ENCODE results near the gene FES. TPM values are rescaled to one million over a fixed set of nuclear protein-coding genes. Genes with fewer than 3 reads are reported as not detected.

Gene FES
- polyA plus RNA-seq, 1 donor from 2014 or later = not detected

GRCh38 chr15:90862487-90862886 lies 21.8 kb upstream of the FES start:
- Histone ChIP-seq H2AFZ (ENCODE audit: low read depth, low read length) (no peak overlapping the region), H3K4me2 (ENCODE audit: low read length) (no peak overlapping the region), H3K27ac (ENCODE audit: low read length) (no peak overlapping the region), H4K20me1 (ENCODE audit: insufficient read depth) (no peaks in the 10 kb centered on the region), H3K36me3 (ENCODE audit: insufficient read depth, low read length) (no peaks in the 10 kb centered on the region), H3F3A (ENCODE audit: insufficient read depth, low read length, poor library complexity, severe bottlenecking) (no peaks in the 10 kb centered on the region), H3K79me2 (replicated peaks; ENCODE audit: insufficient read depth, low read length) (no peaks in the 10 kb centered on the region), H3K9me3 (ENCODE audit: low read length) (no peaks in the 10 kb centered on the region), H3K27me3 (ENCODE audit: insufficient read depth, low read depth, low read length) (no peaks in the 10 kb centered on the region), H3K9ac (ENCODE audit: low read length) (no peak overlapping the region), H3K4me3 (ENCODE audit: low read length) (no peak overlapping the region), H3K9me2 (ENCODE audit: insufficient read depth, low read length) (no peaks in the 10 kb centered on the region)
- TF ChIP-seq REST (IDR thresholded peaks at IDR 0.05; ENCODE audit: borderline replicate concordance) (no peak), EP300 (conservative IDR thresholded peaks at IDR 0.05; ENCODE audit: poor library complexity, severe bottlenecking) (no peak), TAF1 (IDR thresholded peaks at IDR 0.05; ENCODE audit: low read depth) (no peak), RAD21 (conservative IDR thresholded peaks at IDR 0.05) (no peak), EZH2 (IDR thresholded peaks at IDR 0.05; ENCODE audit: borderline replicate concordance, insufficient read depth, low read length, poor library complexity, severe bottlenecking) (no peak), CTCF (IDR thresholded peaks at IDR 0.05; ENCODE audit: poor library complexity, severe bottlenecking) (no peak), MXI1 (conservative IDR thresholded peaks at IDR 0.05; ENCODE audit: poor library complexity, severe bottlenecking) (no peak), SMC3 (conservative IDR thresholded peaks at IDR 0.05; ENCODE audit: poor library complexity) (no peak)

- Histone ChIP-seq H3K4me3 (ENCODE audit: low read length) (no peak overlapping the region), H3K9ac (ENCODE audit: low read length) (no peak overlapping the region), H4K20me1 (ENCODE audit: insufficient read depth) (no peaks in the 10 kb centered on the region), H3K27me3 (ENCODE audit: insufficient read depth, low read depth, low read length) (no peaks in the 10 kb centered on the region), H3K9me2 (ENCODE audit: insufficient read depth, low read length) (no peaks in the 10 kb centered on the region), H3K9me3 (ENCODE audit: low read length) (no peaks in the 10 kb centered on the region), H3K79me2 (replicated peaks; ENCODE audit: insufficient read depth, low read length) (no peaks in the 10 kb centered on the region), H3K27ac (ENCODE audit: low read length) (no peak overlapping the region), H3K36me3 (ENCODE audit: insufficient read depth, low read length) (no peaks in the 10 kb centered on the region), H2AFZ (ENCODE audit: low read depth, low read length) (no peak overlapping the region), H3F3A (ENCODE audit: insufficient read depth, low read length, poor library complexity, severe bottlenecking) (no peaks in the 10 kb centered on the region), H3K4me2 (ENCODE audit: low read length) (no peak overlapping the region)
- no peak for TF ChIP-seq TAF1 (IDR thresholded peaks at IDR 0.05; ENCODE audit: low read depth)
- TF ChIP-seq CTCF (IDR thresholded peaks at IDR 0.05; ENCODE audit: poor library complexity, severe bottlenecking) = no peak
- no peak for TF ChIP-seq POLR2AphosphoS5 (IDR thresholded peaks at IDR 0.05)
- TF ChIP-seq EZH2 (IDR thresholded peaks at IDR 0.05; ENCODE audit: borderline replicate concordance, insufficient read depth, low read length, poor library complexity, severe bottlenecking) = no peak
- TF ChIP-seq MXI1 (conservative IDR thresholded peaks at IDR 0.05; ENCODE audit: poor library complexity, severe bottlenecking) = no peak
- TF ChIP-seq RAD21 (conservative IDR thresholded peaks at IDR 0.05) = no peak
- no peak for TF ChIP-seq REST (IDR thresholded peaks at IDR 0.05; ENCODE audit: borderline replicate concordance)
- TF ChIP-seq SMC3 (conservative IDR thresholded peaks at IDR 0.05; ENCODE audit: poor library complexity) = no peak
Measured at GRCh38 chr15:90862964-90863778, 21.1 kb upstream of the FES start.
